NCI-H2171 treated with DMSO at 0.1 percent for 48 hours (cell line): ENCODE measurements around the gene FIP1L1.

Source experiments
- DNase-seq: peaks from one replicate; lab custom pipeline; 2025; lab: John Stamatoyannopoulos, UW

FIP1L1 gene

GRCh38 chr4:53501561-53501960, 124.1 kb downstream of the FIP1L1 start:
- no peak for DNase-seq

GRCh38 chr4:53502094-53502493, 124.7 kb downstream of the FIP1L1 start:
- DNase-seq = no peak

GRCh38 chr4:53505947-53506346, 128.5 kb downstream of the FIP1L1 start:
- DNase-seq = no peak

- DNase-seq = no peak
Observed at GRCh38 chr4:53507058-53507457, 129.6 kb downstream of the FIP1L1 start.

- no peak for DNase-seq
Observed at GRCh38 chr4:53507671-53508286, 130.3 kb downstream of the FIP1L1 start.

- DNase-seq = no peak
Observed at GRCh38 chr4:53508446-53508845, 131.0 kb downstream of the FIP1L1 start.

GRCh38 chr4:53510321-53510720, 132.9 kb downstream of the FIP1L1 start:
- DNase-seq = no peak
